T-helper 2 cell treated with Interferon-gamma antibody and Interleukin-4, amounts not matched to agents 100 ng/mL and 5 ng/mL, for 36 hours (primary cell): Measurements from ENCODE around the gene RNF167. TPM values are rescaled to one million over a fixed set of nuclear protein-coding genes. Genes with fewer than 3 reads are reported as not detected.

Source experiments
- intact Hi-C: fragments of 100-400 bp; cut with micrococcal nuclease; formaldehyde crosslinking; loops from one replicate; pipeline ENCODE4 v1.15.1; 2023
- total RNA-seq: library from RNA; stranded (reverse); gene quantifications from 2 replicates; pipeline ENCODE4 v1.2.3, GENCODE V29; 2022

The RNF167 gene
- total RNA-seq, 1 donor from 2014 or later: 227 TPM

DNA sequence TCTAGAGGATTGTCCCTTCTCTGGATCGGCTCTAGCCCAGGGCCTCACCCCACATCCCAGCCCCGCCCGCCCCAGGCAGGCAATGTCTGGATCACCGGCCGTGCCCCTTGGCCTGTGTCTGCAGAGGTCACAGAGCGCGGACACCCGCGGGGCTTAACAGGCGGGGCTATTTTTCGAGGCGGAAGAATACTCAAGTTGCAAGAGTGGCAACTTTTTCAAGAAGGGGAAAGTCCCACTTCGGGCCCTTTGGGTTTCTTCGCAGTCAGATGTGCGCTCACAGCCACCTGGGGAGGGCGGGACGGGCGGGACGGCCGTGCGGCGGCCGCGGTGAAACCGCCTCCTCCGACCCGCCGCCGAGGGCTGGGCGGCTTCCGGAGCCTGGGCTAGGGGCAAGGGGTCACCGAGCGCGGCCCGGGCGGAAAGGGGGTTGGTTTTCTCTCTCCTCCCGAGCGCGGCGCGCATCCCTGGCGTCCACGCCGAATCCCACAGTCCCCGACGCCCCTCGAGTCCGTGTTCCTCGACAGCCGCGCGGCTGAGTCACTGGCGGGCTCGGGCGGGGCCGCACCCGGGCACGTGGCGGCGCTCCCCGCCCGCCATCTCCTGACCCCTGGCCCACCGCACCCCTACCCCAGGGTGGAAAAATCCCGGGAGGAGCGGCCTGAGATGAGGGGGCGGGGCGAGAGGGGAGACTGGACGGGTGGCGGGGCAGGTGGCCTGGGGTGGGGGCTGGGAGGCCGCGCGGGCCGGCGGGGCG lies 9.4 kb downstream of the RNF167 start:
- intact Hi-C loops: loop anchor here (1.0 to 10.0 kb wide), 7 partner anchors 18 to 1705 kb away; partner anchors contain the start of genes ARRB2, C17orf100, CAMTA2 and DERL2

DNA sequence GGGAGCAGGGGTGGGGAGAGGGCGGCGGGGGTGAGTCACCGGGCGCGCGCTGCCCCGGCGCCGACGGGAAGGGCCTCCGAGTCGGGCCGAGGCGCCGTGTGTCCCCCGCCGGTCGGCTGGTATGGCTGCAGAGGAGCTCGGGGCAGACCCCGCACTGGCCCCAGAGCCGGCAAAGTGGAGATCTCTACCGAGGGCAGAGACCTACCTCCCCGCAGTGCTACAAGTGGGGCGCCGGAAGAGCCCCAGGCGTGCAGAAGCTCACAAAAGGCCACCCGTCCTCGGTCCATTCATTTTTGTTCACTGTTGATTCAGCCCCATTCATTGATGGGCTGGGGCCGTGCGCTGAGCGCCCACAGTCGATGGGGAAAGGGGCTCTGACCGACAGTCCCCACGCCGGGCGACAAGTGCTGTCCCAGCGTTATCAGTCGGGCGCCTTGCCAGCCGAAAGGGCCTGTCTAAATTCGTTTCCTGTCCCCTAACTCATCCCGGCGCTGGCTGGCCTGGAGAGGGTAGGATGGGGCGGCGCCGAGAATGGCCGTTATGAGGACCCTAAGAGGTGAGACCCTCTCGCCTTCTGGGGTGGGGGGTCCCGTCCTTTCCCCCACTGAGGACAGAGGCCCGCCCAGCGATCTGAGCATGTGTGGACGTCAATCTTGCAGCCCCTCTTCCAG lies 10.1 kb downstream of the RNF167 start:
- intact Hi-C loops: no loop called here

DNA sequence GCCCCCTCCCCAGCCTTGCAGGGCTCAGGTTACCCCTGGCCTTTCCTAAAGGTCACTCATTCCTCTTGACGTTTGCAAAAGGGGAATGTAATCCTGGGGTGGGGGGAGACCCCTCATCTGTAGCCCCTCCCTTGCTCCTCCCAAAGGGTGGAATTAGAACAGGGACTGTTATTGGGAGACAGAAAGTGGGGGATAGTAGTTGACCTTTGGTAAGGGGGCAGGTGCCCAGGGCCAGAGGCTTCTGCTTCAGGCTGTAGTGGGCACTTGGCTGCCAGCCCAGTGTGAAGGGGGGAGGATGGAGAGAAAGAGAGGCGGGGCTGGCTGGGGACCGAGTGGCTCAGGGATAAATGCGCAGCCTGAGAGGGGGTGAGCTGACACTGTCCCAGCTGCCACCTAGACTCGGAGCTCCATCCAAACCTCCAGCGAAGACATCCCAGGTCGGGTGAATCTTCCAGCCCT lies 10.7 kb downstream of the RNF167 start, which contains the start of gene ENO3:
TSS of gene ENO3 (plus strand) at position 374 of the 459 bp plus-strand sequence. CDS start 711 bp downstream, outside the sequence.
- intact Hi-C loops: no loop called here

DNA sequence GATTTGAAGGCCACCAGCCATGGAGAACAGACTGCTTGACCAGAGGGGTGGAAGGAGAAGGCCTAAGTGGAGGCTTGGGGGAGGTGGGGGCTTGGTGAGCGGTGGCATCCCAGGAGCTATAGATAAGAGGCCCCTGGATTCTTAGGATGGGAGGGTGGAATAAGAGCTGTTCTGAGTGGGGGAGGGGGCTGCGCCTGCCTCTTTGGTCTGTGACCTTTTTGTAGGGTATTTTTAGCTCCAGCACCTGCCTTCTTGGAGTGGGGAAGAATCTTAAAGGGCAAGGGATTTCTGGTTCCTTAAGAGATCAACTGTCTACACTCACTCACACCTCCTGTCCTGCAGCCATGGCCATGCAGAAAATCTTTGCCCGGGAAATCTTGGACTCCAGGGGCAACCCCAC lies 11.4 kb downstream of the RNF167 start:
- intact Hi-C loops: no loop called here

DNA sequence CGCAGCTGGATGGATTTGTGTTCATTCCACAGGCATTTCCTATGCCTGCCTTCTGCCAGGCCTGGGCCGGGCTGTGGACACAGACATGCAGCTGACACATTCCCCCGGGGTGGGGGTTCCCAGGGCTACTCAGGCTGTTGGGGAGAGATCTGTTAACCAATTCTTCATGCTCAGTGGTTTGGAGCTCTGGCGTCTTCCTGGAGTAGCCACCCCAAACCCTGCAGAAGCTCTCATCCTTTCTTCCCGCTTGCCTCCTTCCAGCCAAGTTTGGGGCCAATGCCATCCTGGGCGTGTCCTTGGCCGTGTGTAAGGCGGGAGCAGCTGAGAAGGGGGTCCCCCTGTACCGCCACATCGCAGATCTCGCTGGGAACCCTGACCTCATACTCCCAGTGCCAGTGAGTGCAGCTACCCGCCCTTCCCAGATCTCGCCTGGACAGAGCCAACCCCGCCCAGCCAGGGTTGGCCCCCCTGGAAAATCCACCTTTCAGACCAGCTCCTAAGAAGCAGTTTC lies 13.4 kb downstream of the RNF167 start:
- intact Hi-C loops: no loop called here

DNA sequence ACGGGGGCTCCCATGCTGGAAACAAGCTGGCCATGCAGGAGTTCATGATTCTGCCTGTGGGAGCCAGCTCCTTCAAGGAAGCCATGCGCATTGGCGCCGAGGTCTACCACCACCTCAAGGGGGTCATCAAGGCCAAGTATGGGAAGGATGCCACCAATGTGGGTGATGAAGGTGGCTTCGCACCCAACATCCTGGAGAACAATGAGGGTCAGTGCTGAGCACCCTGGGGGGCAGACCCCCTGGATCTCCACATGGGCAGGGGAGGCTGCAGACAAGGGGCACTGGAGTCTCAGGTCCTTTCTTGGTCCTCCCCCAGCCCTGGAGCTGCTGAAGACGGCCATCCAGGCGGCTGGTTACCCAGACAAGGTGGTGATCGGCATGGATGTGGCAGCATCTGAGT lies 15.0 kb downstream of the RNF167 start:
- intact Hi-C loops: no loop called here

DNA sequence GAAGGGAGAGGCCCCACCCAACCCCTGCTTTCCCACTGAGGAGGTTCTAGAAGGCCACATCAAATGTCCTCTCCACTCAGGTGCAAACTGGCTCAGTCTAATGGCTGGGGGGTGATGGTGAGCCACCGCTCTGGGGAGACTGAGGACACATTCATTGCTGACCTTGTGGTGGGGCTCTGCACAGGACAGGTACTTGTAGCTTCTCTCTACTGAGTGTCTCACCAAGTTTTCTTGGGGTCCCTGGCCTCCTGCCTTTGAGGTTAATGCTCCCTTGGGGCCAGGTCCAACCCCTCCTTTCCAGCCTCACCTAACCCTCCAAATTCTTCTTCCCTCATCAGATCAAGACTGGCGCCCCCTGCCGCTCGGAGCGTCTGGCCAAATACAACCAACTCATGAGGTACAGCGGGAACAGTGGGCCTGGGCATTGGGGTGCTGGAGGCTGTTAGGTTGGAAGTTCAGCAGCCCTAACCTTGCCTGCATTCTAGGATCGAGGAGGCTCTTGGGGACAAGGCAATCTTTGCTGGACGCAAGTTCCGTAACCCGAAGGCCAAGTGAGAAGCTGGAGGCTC lies 16.5 kb downstream of the RNF167 start:
- intact Hi-C loops: no loop called here

DNA sequence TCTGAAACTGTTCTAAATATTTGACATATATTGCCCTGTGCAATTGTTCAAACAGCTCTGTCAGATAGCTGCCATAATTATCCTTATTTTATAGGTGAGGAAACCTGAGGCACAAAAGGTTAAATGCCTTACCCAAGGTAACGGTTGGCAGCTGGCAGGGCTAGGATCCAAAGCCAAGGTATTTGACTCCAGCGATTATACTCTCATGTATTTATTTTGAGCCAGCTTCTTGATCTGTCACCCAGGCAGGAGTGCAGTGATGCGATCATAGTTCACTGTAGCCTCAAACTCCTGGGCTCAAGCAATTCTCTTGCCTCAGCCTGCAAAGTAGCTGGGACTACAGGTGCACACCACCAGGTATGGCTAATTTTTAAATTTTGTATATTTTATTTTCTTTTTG lies 18.0 kb downstream of the RNF167 start:
- intact Hi-C loops: no loop called here

DNA sequence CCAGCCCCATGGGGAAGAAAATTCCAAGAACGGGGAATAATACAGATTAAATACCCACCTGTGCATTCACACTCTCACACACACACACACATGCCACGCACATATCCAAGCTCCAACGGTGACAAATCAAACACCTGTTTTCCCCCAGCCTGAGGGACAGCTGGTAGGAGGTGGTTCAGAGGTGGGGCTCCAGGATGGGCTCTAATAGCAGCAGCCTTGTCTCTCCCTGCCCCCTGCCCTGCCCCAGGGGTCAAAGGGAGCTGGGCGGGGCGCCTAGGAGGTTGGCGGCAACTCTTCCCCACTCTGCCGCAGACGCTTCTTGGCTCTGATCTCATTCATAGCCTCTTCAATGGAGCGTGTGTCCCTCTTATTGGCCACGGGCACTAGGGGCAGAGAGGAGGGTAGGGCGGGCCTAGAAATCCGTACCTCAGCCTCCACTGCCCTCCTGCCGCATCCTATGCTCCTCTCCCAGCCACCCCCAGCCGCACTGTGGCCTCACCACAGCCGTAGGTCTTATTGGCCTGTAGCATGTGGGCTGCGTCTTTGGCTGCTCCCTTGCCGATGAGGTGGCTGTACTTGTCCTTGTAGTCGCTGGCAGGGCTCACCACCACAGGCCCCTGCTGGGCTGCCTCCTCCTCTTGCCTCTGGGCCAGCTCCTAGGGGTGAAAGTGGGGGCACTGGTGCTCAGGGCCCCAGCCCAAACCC lies 19.3 kb downstream of the RNF167 start:
- intact Hi-C loops: no loop called here

DNA sequence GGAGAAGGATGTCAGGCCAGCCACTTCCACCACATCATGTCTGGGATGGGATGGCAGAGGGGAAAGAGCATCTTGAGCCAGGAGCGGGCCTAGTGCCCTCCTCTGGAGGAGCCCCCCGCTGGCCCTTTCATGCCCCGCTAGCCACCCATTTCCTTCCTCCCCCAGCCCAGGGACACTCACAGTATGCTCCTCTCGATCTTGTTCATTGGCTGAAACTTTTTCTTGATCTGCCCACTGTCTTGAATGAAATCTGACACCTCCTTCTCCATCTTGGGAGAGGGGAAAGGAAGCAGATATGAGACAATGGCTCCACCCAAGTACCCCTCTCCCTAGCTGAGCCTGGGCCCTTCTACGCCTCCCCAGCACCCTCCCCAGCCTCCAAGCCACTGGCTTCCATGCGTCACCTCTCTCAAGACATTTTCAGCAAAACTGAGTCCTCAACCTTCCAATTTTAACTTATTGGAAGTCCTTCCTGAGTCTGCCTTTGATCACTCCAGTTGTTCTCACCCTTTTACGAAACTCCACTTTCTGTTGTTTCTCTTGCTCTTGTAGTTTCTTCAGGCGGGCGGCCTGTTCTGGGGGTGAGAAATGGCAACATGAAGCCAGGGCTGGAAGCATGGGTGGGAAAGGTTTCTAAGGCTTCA lies 20.3 kb downstream of the RNF167 start:
- intact Hi-C loops: no loop called here

DNA sequence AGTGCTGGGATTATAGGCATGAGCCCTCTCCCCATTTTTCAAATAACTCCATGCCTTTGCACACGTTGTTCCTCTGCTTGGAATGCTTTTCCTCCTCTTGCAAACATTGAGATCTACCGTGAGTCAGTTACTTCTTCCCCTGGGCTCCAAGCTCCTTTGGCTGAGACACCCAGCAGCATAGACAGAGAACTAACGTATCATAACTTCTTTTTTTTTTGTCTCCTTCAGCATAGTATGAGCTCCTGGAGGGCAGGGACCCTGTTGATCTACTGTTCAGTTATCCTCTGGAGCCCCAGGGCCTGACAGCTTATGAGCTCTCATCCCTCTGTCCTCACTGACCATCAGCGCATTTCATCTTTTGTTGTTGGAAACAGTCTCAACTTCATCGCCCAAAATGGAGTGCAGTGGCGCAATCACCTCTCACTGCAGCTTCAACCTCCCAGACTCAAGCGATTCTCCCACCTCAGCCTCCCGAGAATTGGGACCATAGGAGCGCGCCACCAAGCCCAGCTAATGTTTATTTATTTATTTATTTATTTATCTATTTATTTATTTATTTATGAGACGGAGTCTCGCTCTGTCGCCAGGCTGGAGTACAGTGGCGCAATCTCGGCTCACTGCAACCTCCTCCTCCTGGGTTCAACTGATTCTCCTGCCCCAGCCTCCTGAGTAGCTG lies 25.4 kb downstream of the RNF167 start:
- intact Hi-C loops: no loop called here

DNA sequence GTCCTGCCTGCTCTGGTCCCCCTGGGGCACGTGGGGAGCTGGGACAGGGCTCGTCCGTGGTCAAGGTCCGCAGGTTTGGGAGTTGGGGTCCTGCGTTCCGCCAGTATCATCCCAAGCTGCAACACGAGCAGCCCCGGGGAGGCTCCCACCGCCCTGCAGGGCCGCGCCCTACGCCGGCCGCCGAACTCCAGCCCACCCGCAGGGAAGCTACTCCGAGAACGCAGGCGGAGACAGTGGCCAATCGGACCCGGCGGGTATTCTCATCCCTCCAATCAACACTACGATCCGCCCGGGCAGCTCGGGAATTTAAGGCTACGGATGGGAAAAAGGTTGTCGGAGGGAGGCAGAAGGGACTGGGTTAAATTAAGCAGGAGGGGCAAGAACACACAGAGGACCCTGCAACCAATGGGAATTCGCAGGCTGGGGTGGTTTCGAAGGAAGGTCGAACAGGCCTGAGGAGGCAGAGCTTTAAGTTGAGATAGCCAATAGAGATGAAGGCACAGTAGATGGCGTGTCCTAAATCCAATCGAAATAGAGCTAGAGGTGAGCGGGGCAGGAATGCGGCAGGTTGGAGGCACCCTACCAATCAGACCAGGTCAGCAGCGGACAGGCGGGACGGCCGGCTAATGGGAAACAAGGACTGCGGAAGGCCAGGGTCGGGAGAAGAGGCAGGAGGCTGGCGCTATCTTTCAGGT lies 26.9 kb downstream of the RNF167 start:
- intact Hi-C loops: loop anchor here (1.0 kb wide), 4 partner anchors 18 to 58 kb away; partner anchors contain the start of genes CAMTA2, RNF167 and SLC25A11

DNA sequence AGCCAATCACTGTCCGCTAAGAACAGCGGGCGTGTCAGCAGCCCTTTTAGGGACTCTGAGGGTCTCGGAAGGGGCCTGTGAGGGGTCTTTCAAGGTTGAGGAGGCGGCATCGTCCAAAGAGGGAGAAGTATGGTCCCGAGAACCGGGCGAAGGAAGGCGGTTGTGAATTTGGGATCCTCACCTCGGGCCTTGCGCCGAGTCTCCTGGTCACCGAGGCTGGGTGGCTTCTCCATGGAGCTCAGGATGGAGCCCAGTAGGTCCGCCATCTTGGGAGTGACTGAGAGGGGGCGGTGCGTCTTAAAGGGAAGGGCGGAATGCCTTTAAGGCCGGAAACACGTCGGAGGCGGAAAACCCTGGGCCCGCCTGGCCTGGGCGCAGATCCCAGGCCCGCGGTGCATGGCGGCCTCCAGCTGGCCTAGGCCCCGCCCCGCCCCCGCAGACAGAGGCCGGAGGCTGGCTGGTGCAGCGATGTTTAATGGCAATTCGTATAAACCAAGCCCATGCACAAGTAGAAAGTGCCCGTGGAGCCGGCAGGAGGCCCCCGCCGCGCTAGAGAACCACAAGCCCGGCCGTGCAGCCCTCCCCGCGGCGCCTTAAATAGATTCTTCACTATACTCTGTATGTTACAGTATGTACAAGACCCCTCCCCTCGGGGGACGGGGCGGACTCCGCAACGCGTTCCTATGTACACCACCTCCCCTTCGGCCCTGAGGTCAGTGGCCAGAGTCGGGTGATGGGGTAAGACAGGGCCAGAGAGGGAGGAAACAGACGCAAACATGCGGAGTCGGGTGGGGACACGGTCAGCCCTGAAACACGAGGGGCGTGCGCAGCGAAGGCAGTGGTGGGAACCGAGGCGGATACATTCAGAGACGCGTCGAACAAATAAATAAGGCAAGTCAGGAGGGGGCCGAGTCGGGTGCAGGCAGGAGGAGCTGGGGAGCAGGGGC lies 27.7 kb downstream of the RNF167 start, which contains the start of gene SPAG7:
TSS of gene SPAG7 (minus strand) at position 279 of the 947 bp plus-strand sequence. CDS start at position 266, 13 bp downstream.
- intact Hi-C loops: loop anchor here (1.0 kb wide), 4 partner anchors 19 to 59 kb away; partner anchors contain the start of genes CAMTA2, RNF167 and SLC25A11

DNA sequence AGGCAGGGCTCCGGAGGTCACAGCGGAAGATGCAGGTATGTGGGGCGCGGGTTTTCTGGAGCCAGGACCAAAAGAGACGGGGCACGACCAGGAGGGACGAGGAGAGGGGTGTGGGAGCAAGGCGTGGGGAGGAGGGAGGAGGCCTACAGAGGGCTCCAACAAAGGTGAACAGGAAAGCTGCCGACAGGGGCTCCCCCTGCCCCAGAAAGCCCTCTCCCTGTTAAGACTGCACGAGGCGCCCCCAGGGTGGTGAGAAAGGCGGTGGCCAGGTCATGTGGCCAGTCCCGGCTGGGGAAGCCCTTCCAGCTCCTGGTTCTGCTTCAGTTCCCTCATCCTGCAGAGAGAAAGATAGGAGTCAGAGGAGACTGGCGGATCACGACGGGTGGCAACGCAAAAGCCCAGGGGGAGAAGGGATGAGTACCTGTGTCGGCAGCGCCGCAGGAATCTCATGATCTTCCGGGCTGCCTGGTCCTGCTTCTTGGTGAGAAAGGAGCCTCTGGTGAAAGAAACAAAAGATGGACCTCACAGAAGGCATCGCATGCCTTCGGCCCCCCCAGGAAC lies 28.5 kb downstream of the RNF167 start:
- intact Hi-C loops: no loop called here

DNA sequence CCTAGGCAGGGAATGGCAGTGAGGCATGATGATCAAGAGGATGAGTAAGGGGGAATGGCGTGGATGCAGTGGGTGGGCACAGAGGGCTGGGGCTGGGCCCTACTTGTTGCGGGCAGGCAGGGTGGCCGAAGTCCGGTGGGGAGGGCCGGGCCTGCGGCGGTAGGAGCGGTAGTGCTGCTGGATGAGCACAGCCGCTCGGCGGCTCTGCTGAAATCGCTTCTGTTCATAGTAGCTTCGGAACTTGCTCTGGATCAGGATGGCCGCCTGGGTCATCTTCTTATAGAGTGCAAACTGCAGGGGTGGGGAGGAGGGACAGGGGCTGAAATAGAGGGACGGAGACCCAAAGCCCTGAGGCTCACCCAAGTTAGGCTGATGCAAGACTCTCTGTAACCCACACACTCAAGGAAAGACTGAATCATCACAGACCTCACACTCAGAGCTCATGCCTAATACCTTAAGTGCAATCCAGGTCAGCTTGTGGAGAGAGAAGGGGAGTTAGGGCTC lies 29.0 kb downstream of the RNF167 start:
- intact Hi-C loops: no loop called here

DNA sequence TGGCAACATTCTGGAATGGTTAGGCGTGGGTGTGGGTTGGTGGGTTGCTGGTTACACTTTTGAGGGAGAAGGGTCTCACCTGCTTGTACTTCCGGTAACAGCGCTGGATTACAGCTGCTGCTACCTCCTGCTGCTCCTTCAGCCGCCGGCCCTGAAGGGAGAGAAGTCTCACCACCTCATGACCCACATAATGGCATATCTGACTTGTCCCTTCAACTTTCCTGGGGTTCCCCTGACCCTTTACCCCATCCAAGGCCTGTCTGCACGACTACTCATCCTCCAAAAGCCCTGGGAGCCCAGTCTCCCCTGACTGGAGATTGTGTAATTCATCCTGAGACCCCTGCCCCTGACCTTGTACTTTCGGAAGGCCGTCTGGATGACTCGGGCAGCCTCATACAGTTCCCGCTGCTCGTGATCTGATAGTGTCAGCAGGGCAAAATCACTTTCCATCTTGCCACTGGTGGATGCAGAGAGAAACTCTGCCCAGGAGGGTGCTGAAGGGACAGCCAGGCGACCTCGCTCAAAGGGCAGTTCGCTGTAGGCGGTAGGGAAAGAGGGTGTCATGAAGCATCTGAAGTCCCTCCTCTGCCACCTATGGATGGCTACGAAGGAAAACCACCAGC lies 29.6 kb downstream of the RNF167 start:
- intact Hi-C loops: no loop called here

DNA sequence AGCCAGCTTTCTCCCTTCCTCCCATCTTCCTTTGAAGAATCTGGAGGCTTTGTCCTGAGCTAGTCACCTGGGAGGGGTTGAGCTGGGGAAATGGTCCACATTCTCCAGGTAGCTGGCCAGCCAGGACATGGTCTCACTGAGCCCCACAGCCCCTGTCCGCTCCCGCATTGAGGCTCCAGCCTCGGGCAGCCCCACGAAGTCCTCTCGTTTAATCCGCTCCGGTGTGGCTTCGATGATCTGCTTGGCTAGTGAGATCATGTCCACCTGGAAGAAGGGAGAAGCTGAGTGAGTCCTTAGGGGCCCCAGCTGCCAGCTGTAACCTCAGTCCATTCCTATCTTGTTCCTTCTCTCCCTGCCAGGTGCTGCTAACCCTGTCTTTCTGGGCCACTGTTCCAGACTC lies 30.2 kb downstream of the RNF167 start:
- intact Hi-C loops: no loop called here
